NT2/D1 (cell line): Measurements from ENCODE around the gene GLYATL2.

Experiments used
- DNase-seq: peaks from one replicate; pipeline ENCODE4 v3.0.0-alpha.2; 2011; ENCODE audit warnings: low read depth, low spot score
- H3K27me3 ChIP-seq: 2 replicates; pipeline ENCODE4 v1.6.0; 2011; ENCODE audit warnings: mild to moderate bottlenecking; ENCODE audit not compliant: insufficient read length, insufficient read depth
- H3K36me3 ChIP-seq: 2 replicates; pipeline ENCODE4 v1.6.1; 2011; ENCODE audit warnings: mild to moderate bottlenecking, low read length, mixed read lengths; ENCODE audit not compliant: insufficient read depth, insufficient read length
- H3K4me1 ChIP-seq: 2 replicates; pipeline ENCODE4 v1.5.1; 2011; ENCODE audit not compliant: insufficient read depth, insufficient read length
- H3K4me3 ChIP-seq: 2 replicates; pipeline ENCODE4 v1.5.1; 2011; ENCODE audit warnings: low read depth; ENCODE audit not compliant: insufficient read length
- H3K9ac ChIP-seq: 2 replicates; pipeline ENCODE4 v1.6.0; 2011; ENCODE audit warnings: low read depth; ENCODE audit not compliant: insufficient read length
- H3K9me3 ChIP-seq: 2 replicates; pipeline ENCODE4 v1.5.1; 2011; ENCODE audit warnings: mild to moderate bottlenecking, low read length; ENCODE audit not compliant: insufficient read depth
- SUZ12 ChIP-seq: IDR thresholded peaks from 2 replicates; pipeline ENCODE4 v1.6.1; 2011; ENCODE audit not compliant: insufficient read length, insufficient read depth; ENCODE audit errors: extremely low read depth
- YY1 ChIP-seq: IDR thresholded peaks from 2 replicates; pipeline ENCODE4 v1.6.1; 2011; ENCODE audit not compliant: insufficient read length, insufficient read depth
- ZNF274 ChIP-seq: IDR thresholded peaks from 2 replicates; pipeline ENCODE4 v1.6.1; 2011; ENCODE audit warnings: mild to moderate bottlenecking, low read depth, low read length

The GLYATL2 gene

GRCh38 chr11:58830673-58831301, 13.7 kb downstream of the GLYATL2 start:
- H3K9me3 ChIP-seq = peaks cover 11% of the 10 kb centered on the region
- H3K9ac ChIP-seq = no peak overlapping the region
- DNase-seq = no peak
- H3K4me1 ChIP-seq = no peaks in the 10 kb centered on the region
- H3K4me3 ChIP-seq = no peak overlapping the region
- no peak for TF ChIP-seq SUZ12
- TF ChIP-seq ZNF274 = no peak
- no peak for TF ChIP-seq YY1
- H3K27me3 ChIP-seq = no peaks in the 10 kb centered on the region
- H3K36me3 ChIP-seq = no peaks in the 10 kb centered on the region

- no peaks in the 10 kb centered on the region for H3K4me1 ChIP-seq
- no peak for DNase-seq
- H3K9ac ChIP-seq = no peak overlapping the region
- H3K27me3 ChIP-seq = no peaks in the 10 kb centered on the region
- no peaks in the 10 kb centered on the region for H3K36me3 ChIP-seq
- H3K4me3 ChIP-seq = no peak overlapping the region
- no peak for TF ChIP-seq ZNF274
- no peak for TF ChIP-seq SUZ12
- TF ChIP-seq YY1 = no peak
- H3K9me3 ChIP-seq = peaks cover 11% of the 10 kb centered on the region
Measured at GRCh38 chr11:58829786-58830185, 14.7 kb downstream of the GLYATL2 start.

- peaks cover 50% of the 10 kb centered on the region for H3K9me3 ChIP-seq
- DNase-seq = no peak
- no peaks in the 10 kb centered on the region for H3K4me1 ChIP-seq
- no peaks in the 10 kb centered on the region for H3K36me3 ChIP-seq
- no peak for TF ChIP-seq YY1
- no peak for TF ChIP-seq ZNF274
- TF ChIP-seq SUZ12 = no peak
- H3K9ac ChIP-seq = no peak overlapping the region
- no peak overlapping the region for H3K4me3 ChIP-seq
- H3K27me3 ChIP-seq = no peaks in the 10 kb centered on the region
Measured at GRCh38 chr11:58813693-58814092, 30.8 kb downstream of the GLYATL2 start.

GRCh38 chr11:58811499-58811898, 33.0 kb downstream of the GLYATL2 start:
- Histone ChIP-seq H3K36me3 (no peaks in the 10 kb centered on the region), H3K9ac (no peak overlapping the region), H3K27me3 (no peaks in the 10 kb centered on the region), H3K9me3 (peaks cover 48% of the 10 kb centered on the region), H3K4me3 (no peak overlapping the region), H3K4me1 (no peaks in the 10 kb centered on the region)
- TF ChIP-seq ZNF274 (no peak), SUZ12 (no peak), YY1 (no peak)
- DNase-seq = no peak

GRCh38 chr11:58807343-58807742, 37.2 kb downstream of the GLYATL2 start:
- Histone ChIP-seq H3K27me3 (no peaks in the 10 kb centered on the region), H3K9me3 (peaks cover 7% of the 10 kb centered on the region), H3K36me3 (no peaks in the 10 kb centered on the region), H3K4me3 (no peak overlapping the region), H3K4me1 (no peaks in the 10 kb centered on the region), H3K9ac (no peak overlapping the region)
- DNase-seq = no peak
- no peak for TF ChIP-seq SUZ12
- TF ChIP-seq YY1 = no peak
- TF ChIP-seq ZNF274 = no peak

- DNase-seq = no peak
- no peak overlapping the region for H3K4me3 ChIP-seq
- H3K4me1 ChIP-seq = no peaks in the 10 kb centered on the region
- no peaks in the 10 kb centered on the region for H3K36me3 ChIP-seq
- no peak for TF ChIP-seq SUZ12
- no peak for TF ChIP-seq YY1
- TF ChIP-seq ZNF274 = no peak
- H3K27me3 ChIP-seq = no peaks in the 10 kb centered on the region
- no peak overlapping the region for H3K9ac ChIP-seq
- no peaks in the 10 kb centered on the region for H3K9me3 ChIP-seq
Measured at GRCh38 chr11:58805065-58805464, 39.4 kb downstream of the GLYATL2 start.

- Histone ChIP-seq H3K4me3 (no peak overlapping the region), H3K4me1 (no peaks in the 10 kb centered on the region), H3K36me3 (no peaks in the 10 kb centered on the region), H3K9me3 (no peaks in the 10 kb centered on the region), H3K27me3 (no peaks in the 10 kb centered on the region), H3K9ac (no peak overlapping the region)
- no peak for DNase-seq
- TF ChIP-seq YY1 (no peak), ZNF274 (no peak), SUZ12 (no peak)
Measured at GRCh38 chr11:58801974-58802545, 42.4 kb downstream of the GLYATL2 start.
